ENCODE results near the gene B3GLCT.

Gene B3GLCT

DNA sequence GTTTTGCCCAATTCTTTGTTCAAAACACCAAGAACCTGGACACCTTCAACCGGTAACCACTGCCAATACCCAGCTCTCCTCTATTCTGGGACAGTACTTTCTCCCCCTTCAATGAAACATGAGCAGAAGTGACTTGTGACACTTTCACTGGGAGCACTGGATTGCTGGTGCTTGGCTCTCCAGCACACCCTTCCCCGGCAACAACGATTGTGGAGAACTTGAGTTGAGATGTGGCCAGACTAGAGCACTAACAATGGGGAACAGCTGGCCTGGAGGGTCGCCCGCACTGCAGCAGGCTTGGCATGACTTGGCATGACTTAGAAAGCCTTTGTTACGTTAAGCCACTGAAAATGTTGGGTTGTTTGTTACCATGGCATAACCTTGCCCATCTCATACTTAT is 7.5 kb upstream of the B3GLCT start:
- no peak overlapping the region for H2BK15ac ChIP-seq (ENCODE audit: low read length)
- no peak overlapping the region for H3K23ac ChIP-seq (ENCODE audit: low read depth, low read length, poor library complexity)
- no peak overlapping the region for H3K9ac ChIP-seq (ENCODE audit: low read depth, low read length, poor library complexity)
- H2BK12ac ChIP-seq (ENCODE audit: low read length), result no peak overlapping the region
- H3K9me3 ChIP-seq (replicated peaks in 1 of 2; ENCODE audit: control insufficient read depth in 2 of 2, insufficient read depth in 1 of 2, low read depth in 1 of 2, low read length in 2 of 2), result peaks cover 0 to 3% of the 10 kb centered on the region in 2 donors
- no peak overlapping the region for H4K8ac ChIP-seq (ENCODE audit: low read depth, low read length)
- H3K4ac ChIP-seq (ENCODE audit: low read length), result no peak overlapping the region
- H2AK5ac ChIP-seq (ENCODE audit: low read depth, low read length), result no peak overlapping the region
- no peaks in the 10 kb centered on the region for H3K79me1 ChIP-seq (ENCODE audit: low read depth, low read length)
- no peak overlapping the region for H3K14ac ChIP-seq (ENCODE audit: low read length)
- H3K27ac ChIP-seq (replicated peaks; ENCODE audit: low read length), result no peak overlapping the region
- WGBS, 2 donors (ENCODE audit: extremely low coverage in 2 of 2, insufficient read length in 2 of 2, insufficient replicate concordance in 1 of 2), result no CpG with 5 or more reads among the region's 6 CpGs
- H2BK5ac ChIP-seq (ENCODE audit: low read length), result no peak overlapping the region
- H3K36me3 ChIP-seq (replicated peaks in 1 of 2; ENCODE audit: control insufficient read depth in 2 of 2, insufficient read depth in 2 of 2, low read length in 2 of 2), result no peaks in the 10 kb centered on the region
- H2BK120ac ChIP-seq (ENCODE audit: low read depth, low read length), result no peak overlapping the region
- no peak overlapping the region for H2AFZ ChIP-seq (ENCODE audit: low read length)
- no peak for DNase-seq (ENCODE audit: low spot score)
- peaks cover 0 to 1% of the 10 kb centered on the region in 2 donors for H3K4me1 ChIP-seq (ENCODE audit: control insufficient read depth in 2 of 2, insufficient read depth in 1 of 2, low read depth in 1 of 2, low read length in 2 of 2)
- H3K18ac ChIP-seq (ENCODE audit: low read length), result no peak overlapping the region
- no peak overlapping the region for H3K4me2 ChIP-seq (ENCODE audit: insufficient read depth, low read length, poor library complexity, severe bottlenecking)
- H3K4me3 ChIP-seq (ENCODE audit: low read length in 2 of 2), result no peak overlapping the region
- H4K91ac ChIP-seq (ENCODE audit: low read depth, low read length, poor library complexity), result no peak overlapping the region
- peaks cover 0 to 3% (median 0%) of the 10 kb centered on the region in 3 experiments for H3K27me3 ChIP-seq (ENCODE audit: control insufficient read depth in 3 of 3, insufficient read depth in 3 of 3, low read depth in 1 of 3, low read length in 3 of 3)

DNA sequence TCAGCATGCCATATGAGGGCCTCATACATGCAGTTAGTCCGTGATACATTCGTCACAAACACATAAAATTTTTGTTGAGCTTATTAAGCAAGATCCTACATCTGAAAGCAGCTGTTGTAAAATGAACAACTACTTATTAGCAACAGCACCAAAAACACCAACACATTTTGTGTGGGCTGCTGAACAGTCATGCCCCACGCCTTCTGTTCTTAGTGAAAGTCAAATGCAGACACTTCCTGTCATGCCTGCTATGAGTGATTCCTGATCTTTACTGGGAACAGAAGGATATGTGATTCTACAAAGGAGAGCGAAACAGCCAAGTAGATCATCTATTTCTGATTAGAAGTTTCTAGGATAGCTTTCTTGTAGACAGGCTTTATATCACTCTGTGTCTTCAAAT is 4.2 kb upstream of the B3GLCT start:
- no peaks in the 10 kb centered on the region for H3K36me3 ChIP-seq (replicated peaks in 1 of 2; ENCODE audit: control insufficient read depth in 2 of 2, insufficient read depth in 2 of 2, low read length in 2 of 2)
- no peak overlapping the region for H3K9ac ChIP-seq (ENCODE audit: low read depth, low read length, poor library complexity)
- no peaks in the 10 kb centered on the region for H3K79me1 ChIP-seq (ENCODE audit: low read depth, low read length)
- no CpG with 5 or more reads among the region's 4 CpGs for WGBS, 2 donors (ENCODE audit: extremely low coverage in 2 of 2, insufficient read length in 2 of 2, insufficient replicate concordance in 1 of 2)
- H3K4ac ChIP-seq (ENCODE audit: low read length), result no peak overlapping the region
- H2BK12ac ChIP-seq (ENCODE audit: low read length), result no peak overlapping the region
- H3K4me1 ChIP-seq (ENCODE audit: control insufficient read depth in 2 of 2, insufficient read depth in 1 of 2, low read depth in 1 of 2, low read length in 2 of 2), result peaks cover 0 to 1% of the 10 kb centered on the region in 2 donors
- no peak overlapping the region for H4K8ac ChIP-seq (ENCODE audit: low read depth, low read length)
- H2AFZ ChIP-seq (ENCODE audit: low read length), result no peak overlapping the region
- no peak overlapping the region for H3K23ac ChIP-seq (ENCODE audit: low read depth, low read length, poor library complexity)
- H4K91ac ChIP-seq (ENCODE audit: low read depth, low read length, poor library complexity), result no peak overlapping the region
- H2BK120ac ChIP-seq (ENCODE audit: low read depth, low read length), result no peak overlapping the region
- H3K14ac ChIP-seq (ENCODE audit: low read length), result no peak overlapping the region
- H2BK15ac ChIP-seq (ENCODE audit: low read length), result no peak overlapping the region
- no peak overlapping the region for H3K4me3 ChIP-seq (ENCODE audit: low read length in 2 of 2)
- H2AK5ac ChIP-seq (ENCODE audit: low read depth, low read length), result no peak overlapping the region
- no peak overlapping the region for H2BK5ac ChIP-seq (ENCODE audit: low read length)
- H3K27me3 ChIP-seq (ENCODE audit: control insufficient read depth in 3 of 3, insufficient read depth in 3 of 3, low read depth in 1 of 3, low read length in 3 of 3), result no peaks in the 10 kb centered on the region
- DNase-seq (ENCODE audit: low spot score), result no peak
- H3K4me2 ChIP-seq (ENCODE audit: insufficient read depth, low read length, poor library complexity, severe bottlenecking), result no peak overlapping the region
- H3K18ac ChIP-seq (ENCODE audit: low read length), result no peak overlapping the region
- H3K27ac ChIP-seq (replicated peaks; ENCODE audit: low read length), result no peak overlapping the region
- no peaks in the 10 kb centered on the region for H3K9me3 ChIP-seq (replicated peaks in 1 of 2; ENCODE audit: control insufficient read depth in 2 of 2, insufficient read depth in 1 of 2, low read depth in 1 of 2, low read length in 2 of 2)

DNA sequence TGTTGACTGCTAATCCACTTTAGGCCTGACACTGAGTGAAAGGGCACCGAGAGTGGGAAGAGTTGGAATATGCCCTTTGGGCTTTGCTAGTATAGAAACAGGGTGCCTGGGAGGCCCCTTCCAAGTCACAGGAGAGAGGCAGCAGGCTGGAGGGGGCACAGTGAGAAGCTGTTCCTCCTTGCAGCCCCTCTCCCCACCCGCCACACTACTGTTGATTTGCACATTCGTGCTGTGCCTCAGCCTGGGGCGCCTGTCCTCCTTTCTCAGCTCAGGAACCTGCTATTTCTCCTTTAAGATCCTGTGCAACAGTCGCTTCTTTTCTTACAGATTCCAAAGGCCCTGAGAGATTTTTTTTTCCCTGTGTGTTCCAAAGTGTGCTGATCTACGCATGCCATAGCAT is 2.8 kb upstream of the B3GLCT start:
- no peaks in the 10 kb centered on the region for H3K27me3 ChIP-seq (ENCODE audit: control insufficient read depth in 3 of 3, insufficient read depth in 3 of 3, low read depth in 1 of 3, low read length in 3 of 3)
- H2BK120ac ChIP-seq (ENCODE audit: low read depth, low read length), result no peak overlapping the region
- H4K91ac ChIP-seq (ENCODE audit: low read depth, low read length, poor library complexity), result no peak overlapping the region
- H2AFZ ChIP-seq (ENCODE audit: low read length), result peak overlapping the region; percentile 23
- no peak overlapping the region for H3K4ac ChIP-seq (ENCODE audit: low read length)
- DNase-seq (ENCODE audit: low spot score), result no peak
- no peak overlapping the region for H3K18ac ChIP-seq (ENCODE audit: low read length)
- no peak overlapping the region for H2BK15ac ChIP-seq (ENCODE audit: low read length)
- H3K14ac ChIP-seq (ENCODE audit: low read length), result no peak overlapping the region
- no peaks in the 10 kb centered on the region for H3K36me3 ChIP-seq (replicated peaks in 1 of 2; ENCODE audit: control insufficient read depth in 2 of 2, insufficient read depth in 2 of 2, low read length in 2 of 2)
- H3K9ac ChIP-seq (ENCODE audit: low read depth, low read length, poor library complexity), result no peak overlapping the region
- H4K8ac ChIP-seq (ENCODE audit: low read depth, low read length), result no peak overlapping the region
- no peak overlapping the region for H3K23ac ChIP-seq (ENCODE audit: low read depth, low read length, poor library complexity)
- H3K79me1 ChIP-seq (ENCODE audit: low read depth, low read length), result no peaks in the 10 kb centered on the region
- no CpG with 5 or more reads among the region's 6 CpGs for WGBS, 2 donors (ENCODE audit: extremely low coverage in 2 of 2, insufficient read length in 2 of 2, insufficient replicate concordance in 1 of 2)
- no peak overlapping the region for H2AK5ac ChIP-seq (ENCODE audit: low read depth, low read length)
- no peak overlapping the region for H3K4me2 ChIP-seq (ENCODE audit: insufficient read depth, low read length, poor library complexity, severe bottlenecking)
- no peak overlapping the region for H3K27ac ChIP-seq (replicated peaks; ENCODE audit: low read length)
- no peaks in the 10 kb centered on the region for H3K9me3 ChIP-seq (replicated peaks in 1 of 2; ENCODE audit: control insufficient read depth in 2 of 2, insufficient read depth in 1 of 2, low read depth in 1 of 2, low read length in 2 of 2)
- H3K4me1 ChIP-seq (ENCODE audit: control insufficient read depth in 2 of 2, insufficient read depth in 1 of 2, low read depth in 1 of 2, low read length in 2 of 2), result peaks cover 0 to 5% of the 10 kb centered on the region in 2 donors
- H2BK12ac ChIP-seq (ENCODE audit: low read length), result no peak overlapping the region
- no peak overlapping the region for H3K4me3 ChIP-seq (ENCODE audit: low read length in 2 of 2)
- H2BK5ac ChIP-seq (ENCODE audit: low read length), result no peak overlapping the region

DNA sequence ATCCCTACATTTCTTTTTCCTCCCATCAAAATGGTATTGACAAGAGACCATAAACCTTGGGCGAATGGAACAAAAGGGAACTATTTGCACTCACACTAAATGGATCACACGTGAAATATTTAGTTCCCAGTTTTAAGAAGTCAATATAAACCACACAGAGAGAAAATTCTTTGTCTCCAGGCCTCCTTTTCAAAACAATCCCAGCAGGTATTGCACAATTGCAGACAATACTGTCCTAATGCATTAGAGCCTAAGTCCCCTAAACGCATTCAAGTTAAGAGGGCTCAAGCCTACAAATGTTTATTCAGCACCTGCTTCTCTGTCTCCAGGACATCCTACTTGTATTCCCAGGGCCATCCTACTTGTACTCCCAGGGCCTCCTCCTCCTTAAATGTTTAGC is 1.3 kb upstream of the B3GLCT start:
- Histone ChIP-seq H3K36me3 (replicated peaks in 1 of 2; ENCODE audit: control insufficient read depth in 2 of 2, insufficient read depth in 2 of 2, low read length in 2 of 2) (no peaks in the 10 kb centered on the region), H2BK12ac (ENCODE audit: low read length) (no peak overlapping the region), H3K14ac (ENCODE audit: low read length) (no peak overlapping the region), H3K23ac (ENCODE audit: low read depth, low read length, poor library complexity) (no peak overlapping the region), H3K4me2 (ENCODE audit: insufficient read depth, low read length, poor library complexity, severe bottlenecking) (no peak overlapping the region), H3K27ac (replicated peaks; ENCODE audit: low read length) (no peak overlapping the region), H4K91ac (ENCODE audit: low read depth, low read length, poor library complexity) (no peak overlapping the region), H3K9me3 (replicated peaks in 1 of 2; ENCODE audit: control insufficient read depth in 2 of 2, insufficient read depth in 1 of 2, low read depth in 1 of 2, low read length in 2 of 2) (no peaks in the 10 kb centered on the region), H3K9ac (ENCODE audit: low read depth, low read length, poor library complexity) (no peak overlapping the region), H2BK120ac (ENCODE audit: low read depth, low read length) (no peak overlapping the region), H3K4me3 (ENCODE audit: low read length in 2 of 2) (no peak overlapping the region), H2BK15ac (ENCODE audit: low read length) (no peak overlapping the region), H4K8ac (ENCODE audit: low read depth, low read length) (no peak overlapping the region), H3K79me1 (ENCODE audit: low read depth, low read length) (no peaks in the 10 kb centered on the region), H3K4me1 (ENCODE audit: control insufficient read depth in 2 of 2, insufficient read depth in 1 of 2, low read depth in 1 of 2, low read length in 2 of 2) (peaks cover 0 to 5% of the 10 kb centered on the region in 2 donors), H3K4ac (ENCODE audit: low read length) (no peak overlapping the region), H2AK5ac (ENCODE audit: low read depth, low read length) (no peak overlapping the region), H3K18ac (ENCODE audit: low read length) (no peak overlapping the region), H2AFZ (ENCODE audit: low read length) (no peak overlapping the region), H3K27me3 (ENCODE audit: control insufficient read depth in 3 of 3, insufficient read depth in 3 of 3, low read depth in 1 of 3, low read length in 3 of 3) (no peaks in the 10 kb centered on the region), H2BK5ac (ENCODE audit: low read length) (no peak overlapping the region)
- WGBS, 2 donors (ENCODE audit: extremely low coverage in 2 of 2, insufficient read length in 2 of 2, insufficient replicate concordance in 1 of 2), result no CpG with 5 or more reads among the region's 3 CpGs
- DNase-seq (ENCODE audit: low spot score), result no peak

Data from neuronal stem cell (in vitro differentiated cells).